Measurements from ENCODE around the gene RAB9A.

Gene RAB9A

GRCh38 chrX:13685126-13685763 is 3.7 kb upstream of the RAB9A start:
- H2BK15ac ChIP-seq (ENCODE audit: low read length): no peak overlapping the region
- H3K4me3 ChIP-seq (ENCODE audit: low read length in 2 of 2): no peak overlapping the region
- H4K8ac ChIP-seq (ENCODE audit: low read depth, low read length): no peak overlapping the region
- no peak overlapping the region for H2BK5ac ChIP-seq (ENCODE audit: low read length)
- no peak overlapping the region for H2AK5ac ChIP-seq (ENCODE audit: low read depth, low read length)
- no peak overlapping the region for H3K27ac ChIP-seq (replicated peaks; ENCODE audit: low read length)
- H3K79me1 ChIP-seq (ENCODE audit: low read depth, low read length): no peaks in the 10 kb centered on the region
- no peak overlapping the region for H3K23ac ChIP-seq (ENCODE audit: low read depth, low read length, poor library complexity)
- H4K91ac ChIP-seq (ENCODE audit: low read depth, low read length, poor library complexity): no peak overlapping the region
- H2BK120ac ChIP-seq (ENCODE audit: low read depth, low read length): no peak overlapping the region
- no peak overlapping the region for H2BK12ac ChIP-seq (ENCODE audit: low read length)
- H3K4me1 ChIP-seq (ENCODE audit: control insufficient read depth in 2 of 2, insufficient read depth in 1 of 2, low read depth in 1 of 2, low read length in 2 of 2): no peaks in the 10 kb centered on the region
- WGBS, 2 donors (ENCODE audit: extremely low coverage in 2 of 2, insufficient read length in 2 of 2, insufficient replicate concordance in 1 of 2): no CpG with 5 or more reads among the region's 3 CpGs
- peaks cover 0 to 2% (median 0%) of the 10 kb centered on the region in 3 experiments for H3K27me3 ChIP-seq (ENCODE audit: control insufficient read depth in 3 of 3, insufficient read depth in 3 of 3, low read depth in 1 of 3, low read length in 3 of 3)
- no peak overlapping the region for H3K18ac ChIP-seq (ENCODE audit: low read length)
- H3K4ac ChIP-seq (ENCODE audit: low read length): no peak overlapping the region
- no peak for DNase-seq (ENCODE audit: low spot score)
- no peak overlapping the region for H3K14ac ChIP-seq (ENCODE audit: low read length)
- H3K9me3 ChIP-seq (replicated peaks in 1 of 2; ENCODE audit: control insufficient read depth in 2 of 2, insufficient read depth in 1 of 2, low read depth in 1 of 2, low read length in 2 of 2): peaks cover 0 to 2% of the 10 kb centered on the region in 2 donors
- no peak overlapping the region for H2AFZ ChIP-seq (ENCODE audit: low read length)
- no peak overlapping the region for H3K4me2 ChIP-seq (ENCODE audit: insufficient read depth, low read length, poor library complexity, severe bottlenecking)
- no peaks in the 10 kb centered on the region for H3K36me3 ChIP-seq (replicated peaks in 1 of 2; ENCODE audit: control insufficient read depth in 2 of 2, insufficient read depth in 2 of 2, low read length in 2 of 2)
- no peak overlapping the region for H3K9ac ChIP-seq (ENCODE audit: low read depth, low read length, poor library complexity)

GRCh38 chrX:13687203-13687602 is 1.7 kb upstream of the RAB9A start:
- H2BK15ac ChIP-seq (ENCODE audit: low read length): no peak overlapping the region
- no peak overlapping the region for H2BK120ac ChIP-seq (ENCODE audit: low read depth, low read length)
- peaks cover 0 to 1% of the 10 kb centered on the region in 2 donors for H3K4me1 ChIP-seq (ENCODE audit: control insufficient read depth in 2 of 2, insufficient read depth in 1 of 2, low read depth in 1 of 2, low read length in 2 of 2)
- H3K4me2 ChIP-seq (ENCODE audit: insufficient read depth, low read length, poor library complexity, severe bottlenecking): no peak overlapping the region
- no peaks in the 10 kb centered on the region for H3K79me1 ChIP-seq (ENCODE audit: low read depth, low read length)
- no peak overlapping the region for H3K27ac ChIP-seq (replicated peaks; ENCODE audit: low read length)
- no peak overlapping the region for H3K23ac ChIP-seq (ENCODE audit: low read depth, low read length, poor library complexity)
- no peak overlapping the region for H3K4me3 ChIP-seq (ENCODE audit: low read length in 2 of 2)
- no peak overlapping the region for H4K91ac ChIP-seq (ENCODE audit: low read depth, low read length, poor library complexity)
- no peak overlapping the region for H3K4ac ChIP-seq (ENCODE audit: low read length)
- no peak overlapping the region for H2BK5ac ChIP-seq (ENCODE audit: low read length)
- no peak overlapping the region for H4K8ac ChIP-seq (ENCODE audit: low read depth, low read length)
- WGBS, 2 donors (ENCODE audit: extremely low coverage in 2 of 2, insufficient read length in 2 of 2, insufficient replicate concordance in 1 of 2): no CpG with 5 or more reads among the region's 1 CpG
- H3K9me3 ChIP-seq (replicated peaks in 1 of 2; ENCODE audit: control insufficient read depth in 2 of 2, insufficient read depth in 1 of 2, low read depth in 1 of 2, low read length in 2 of 2): peaks cover 0 to 2% of the 10 kb centered on the region in 2 donors
- no peak overlapping the region for H3K18ac ChIP-seq (ENCODE audit: low read length)
- H3K27me3 ChIP-seq (ENCODE audit: control insufficient read depth in 3 of 3, insufficient read depth in 3 of 3, low read depth in 1 of 3, low read length in 3 of 3): peaks cover 0 to 2% (median 0%) of the 10 kb centered on the region in 3 experiments
- no peaks in the 10 kb centered on the region for H3K36me3 ChIP-seq (replicated peaks in 1 of 2; ENCODE audit: control insufficient read depth in 2 of 2, insufficient read depth in 2 of 2, low read length in 2 of 2)
- no peak overlapping the region for H2AK5ac ChIP-seq (ENCODE audit: low read depth, low read length)
- no peak for DNase-seq (ENCODE audit: low spot score)
- no peak overlapping the region for H2BK12ac ChIP-seq (ENCODE audit: low read length)
- H3K14ac ChIP-seq (ENCODE audit: low read length): no peak overlapping the region
- no peak overlapping the region for H3K9ac ChIP-seq (ENCODE audit: low read depth, low read length, poor library complexity)
- H2AFZ ChIP-seq (ENCODE audit: low read length): no peak overlapping the region

GRCh38 chrX:13688384-13688957 is 457 bp upstream of the RAB9A start:
- Histone ChIP-seq H3K23ac (ENCODE audit: low read depth, low read length, poor library complexity) (no peak overlapping the region), H4K91ac (ENCODE audit: low read depth, low read length, poor library complexity) (no peak overlapping the region), H3K4ac (ENCODE audit: low read length) (no peak overlapping the region), H2BK12ac (ENCODE audit: low read length) (no peak overlapping the region), H3K14ac (ENCODE audit: low read length) (no peak overlapping the region), H3K18ac (ENCODE audit: low read length) (no peak overlapping the region), H3K36me3 (replicated peaks in 1 of 2; ENCODE audit: control insufficient read depth in 2 of 2, insufficient read depth in 2 of 2, low read length in 2 of 2) (no peaks in the 10 kb centered on the region), H2BK120ac (ENCODE audit: low read depth, low read length) (no peak overlapping the region), H3K4me3 (ENCODE audit: low read length in 2 of 2) (peak overlapping the region in 1 of 2 donors; percentile 85), H3K27me3 (ENCODE audit: control insufficient read depth in 3 of 3, insufficient read depth in 3 of 3, low read depth in 1 of 3, low read length in 3 of 3) (peaks cover 0 to 2% (median 0%) of the 10 kb centered on the region in 3 experiments), H3K9me3 (replicated peaks in 1 of 2; ENCODE audit: control insufficient read depth in 2 of 2, insufficient read depth in 1 of 2, low read depth in 1 of 2, low read length in 2 of 2) (peaks cover 0 to 1% of the 10 kb centered on the region in 2 donors), H3K4me1 (ENCODE audit: control insufficient read depth in 2 of 2, insufficient read depth in 1 of 2, low read depth in 1 of 2, low read length in 2 of 2) (peaks cover 0 to 8% of the 10 kb centered on the region in 2 donors), H4K8ac (ENCODE audit: low read depth, low read length) (no peak overlapping the region), H2AFZ (ENCODE audit: low read length) (peak overlapping the region; percentile 85), H3K4me2 (ENCODE audit: insufficient read depth, low read length, poor library complexity, severe bottlenecking) (peak overlapping the region; percentile 33), H2BK5ac (ENCODE audit: low read length) (no peak overlapping the region), H3K27ac (replicated peaks; ENCODE audit: low read length) (no peak overlapping the region), H2AK5ac (ENCODE audit: low read depth, low read length) (no peak overlapping the region), H2BK15ac (ENCODE audit: low read length) (no peak overlapping the region), H3K9ac (ENCODE audit: low read depth, low read length, poor library complexity) (no peak overlapping the region), H3K79me1 (ENCODE audit: low read depth, low read length) (no peaks in the 10 kb centered on the region)
- no peak for DNase-seq (ENCODE audit: low spot score)
- no CpG with 5 or more reads among the region's 13 CpGs for WGBS, 2 donors (ENCODE audit: extremely low coverage in 2 of 2, insufficient read length in 2 of 2, insufficient replicate concordance in 1 of 2)

- H3K4me3 ChIP-seq (ENCODE audit: low read length in 2 of 2): peak overlapping the region; percentile 85 to 88
- H3K27ac ChIP-seq (replicated peaks; ENCODE audit: low read length): no peak overlapping the region
- no CpG with 5 or more reads among the region's 16 CpGs for WGBS, 2 donors (ENCODE audit: extremely low coverage in 2 of 2, insufficient read length in 2 of 2, insufficient replicate concordance in 1 of 2)
- H3K9ac ChIP-seq (ENCODE audit: low read depth, low read length, poor library complexity): no peak overlapping the region
- no peak overlapping the region for H3K14ac ChIP-seq (ENCODE audit: low read length)
- H3K4me1 ChIP-seq (ENCODE audit: control insufficient read depth in 2 of 2, insufficient read depth in 1 of 2, low read depth in 1 of 2, low read length in 2 of 2): peaks cover 0 to 11% of the 10 kb centered on the region in 2 donors
- H3K27me3 ChIP-seq (ENCODE audit: control insufficient read depth in 3 of 3, insufficient read depth in 3 of 3, low read depth in 1 of 3, low read length in 3 of 3): peaks cover 0 to 2% (median 0%) of the 10 kb centered on the region in 3 experiments
- H2BK120ac ChIP-seq (ENCODE audit: low read depth, low read length): no peak overlapping the region
- no peak overlapping the region for H3K23ac ChIP-seq (ENCODE audit: low read depth, low read length, poor library complexity)
- no peak overlapping the region for H2AK5ac ChIP-seq (ENCODE audit: low read depth, low read length)
- H2BK5ac ChIP-seq (ENCODE audit: low read length): no peak overlapping the region
- H2AFZ ChIP-seq (ENCODE audit: low read length): peak overlapping the region; percentile 85
- no peak overlapping the region for H2BK15ac ChIP-seq (ENCODE audit: low read length)
- H3K4ac ChIP-seq (ENCODE audit: low read length): no peak overlapping the region
- no peak for DNase-seq (ENCODE audit: low spot score)
- no peaks in the 10 kb centered on the region for H3K9me3 ChIP-seq (replicated peaks in 1 of 2; ENCODE audit: control insufficient read depth in 2 of 2, insufficient read depth in 1 of 2, low read depth in 1 of 2, low read length in 2 of 2)
- no peaks in the 10 kb centered on the region for H3K36me3 ChIP-seq (replicated peaks in 1 of 2; ENCODE audit: control insufficient read depth in 2 of 2, insufficient read depth in 2 of 2, low read length in 2 of 2)
- H3K18ac ChIP-seq (ENCODE audit: low read length): peak overlapping the region; percentile 91
- H2BK12ac ChIP-seq (ENCODE audit: low read length): no peak overlapping the region
- H3K79me1 ChIP-seq (ENCODE audit: low read depth, low read length): no peaks in the 10 kb centered on the region
- peak overlapping the region; percentile 33 for H3K4me2 ChIP-seq (ENCODE audit: insufficient read depth, low read length, poor library complexity, severe bottlenecking)
- H4K91ac ChIP-seq (ENCODE audit: low read depth, low read length, poor library complexity): no peak overlapping the region
- no peak overlapping the region for H4K8ac ChIP-seq (ENCODE audit: low read depth, low read length)
Observed at GRCh38 chrX:13689741-13690211, 848 bp downstream of the RAB9A start.

All from neuronal stem cell (in vitro differentiated cells).